ENCODE results near the gene TLR8. TPM values are rescaled to one million over a fixed set of nuclear protein-coding genes. Genes with fewer than 3 reads are reported as not detected.

The TLR8 gene
- total RNA-seq, 4 donors from 2014 or later, result 0.47 to 6.7 (median 1.7) TPM

DNA sequence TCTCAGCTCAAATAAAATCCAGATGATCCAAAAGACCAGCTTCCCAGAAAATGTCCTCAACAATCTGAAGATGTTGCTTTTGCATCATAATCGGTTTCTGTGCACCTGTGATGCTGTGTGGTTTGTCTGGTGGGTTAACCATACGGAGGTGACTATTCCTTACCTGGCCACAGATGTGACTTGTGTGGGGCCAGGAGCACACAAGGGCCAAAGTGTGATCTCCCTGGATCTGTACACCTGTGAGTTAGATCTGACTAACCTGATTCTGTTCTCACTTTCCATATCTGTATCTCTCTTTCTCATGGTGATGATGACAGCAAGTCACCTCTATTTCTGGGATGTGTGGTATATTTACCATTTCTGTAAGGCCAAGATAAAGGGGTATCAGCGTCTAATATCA lies 18.7 kb upstream of the TLR8 start:
- Histone ChIP-seq H3K27ac (no peak overlapping the region), H3K9me3 (no peaks in the 10 kb centered on the region), H3K36me3 (no peaks in the 10 kb centered on the region), H3K4me1 (no peaks in the 10 kb centered on the region), H3K27me3 (no peaks in the 10 kb centered on the region), H3K4me3 (no peak overlapping the region)
- TF ChIP-seq, protein P1, sequence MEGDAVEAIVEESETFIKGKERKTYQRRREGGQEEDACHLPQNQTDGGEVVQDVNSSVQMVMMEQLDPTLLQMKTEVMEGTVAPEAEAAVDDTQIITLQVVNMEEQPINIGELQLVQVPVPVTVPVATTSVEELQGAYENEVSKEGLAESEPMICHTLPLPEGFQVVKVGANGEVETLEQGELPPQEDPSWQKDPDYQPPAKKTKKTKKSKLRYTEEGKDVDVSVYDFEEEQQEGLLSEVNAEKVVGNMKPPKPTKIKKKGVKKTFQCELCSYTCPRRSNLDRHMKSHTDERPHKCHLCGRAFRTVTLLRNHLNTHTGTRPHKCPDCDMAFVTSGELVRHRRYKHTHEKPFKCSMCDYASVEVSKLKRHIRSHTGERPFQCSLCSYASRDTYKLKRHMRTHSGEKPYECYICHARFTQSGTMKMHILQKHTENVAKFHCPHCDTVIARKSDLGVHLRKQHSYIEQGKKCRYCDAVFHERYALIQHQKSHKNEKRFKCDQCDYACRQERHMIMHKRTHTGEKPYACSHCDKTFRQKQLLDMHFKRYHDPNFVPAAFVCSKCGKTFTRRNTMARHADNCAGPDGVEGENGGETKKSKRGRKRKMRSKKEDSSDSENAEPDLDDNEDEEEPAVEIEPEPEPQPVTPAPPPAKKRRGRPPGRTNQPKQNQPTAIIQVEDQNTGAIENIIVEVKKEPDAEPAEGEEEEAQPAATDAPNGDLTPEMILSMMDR (IDR thresholded peaks at IDR 0.05), result no peak
- TF ChIP-seq POLR2A (IDR thresholded peaks at IDR 0.05) (no peak), POLR2AphosphoS5 (IDR thresholded peaks at IDR 0.05) (no peak), EP300 (IDR thresholded peaks at IDR 0.05) (no peak)
- ATAC-seq, result no peak
- WGBS, 2 donors (ENCODE audit: low coverage in 1 of 2), result 60 to 80% methylated on average over 1 to 2 of the region's 3 CpGs

DNA sequence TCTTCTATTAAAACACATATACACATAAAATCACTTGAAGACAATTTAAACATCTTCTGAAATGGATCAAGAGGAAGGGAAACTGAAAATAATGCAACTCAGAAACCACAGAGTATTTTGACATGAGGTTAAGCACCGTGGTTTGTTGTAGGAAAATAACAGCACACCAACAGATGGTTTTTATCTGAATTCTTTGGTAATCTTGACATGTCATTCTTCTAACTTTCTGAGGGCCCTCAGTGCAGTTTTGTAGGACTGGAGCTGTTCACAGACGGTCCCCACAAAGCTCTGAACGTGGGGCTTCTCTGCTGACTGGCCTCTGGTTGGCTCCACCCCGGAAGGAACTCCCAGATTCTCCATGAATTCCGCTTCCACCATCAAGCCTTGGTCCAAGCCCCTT lies 16.0 kb upstream of the TLR8 start:
- Histone ChIP-seq H3K27me3 (no peaks in the 10 kb centered on the region), H3K27ac (no peak overlapping the region), H3K4me1 (no peaks in the 10 kb centered on the region), H3K9me3 (no peaks in the 10 kb centered on the region), H3K36me3 (no peaks in the 10 kb centered on the region), H3K4me3 (no peak overlapping the region)
- TF ChIP-seq, protein P1 (IDR thresholded peaks at IDR 0.05), result no peak
- TF ChIP-seq EP300 (IDR thresholded peaks at IDR 0.05) (no peak), POLR2A (IDR thresholded peaks at IDR 0.05) (no peak), POLR2AphosphoS5 (IDR thresholded peaks at IDR 0.05) (no peak)
- no peak for ATAC-seq
- 44 to 88% methylated on average over 1 of the region's 5 CpGs for WGBS, 2 donors (ENCODE audit: low coverage in 1 of 2)

DNA sequence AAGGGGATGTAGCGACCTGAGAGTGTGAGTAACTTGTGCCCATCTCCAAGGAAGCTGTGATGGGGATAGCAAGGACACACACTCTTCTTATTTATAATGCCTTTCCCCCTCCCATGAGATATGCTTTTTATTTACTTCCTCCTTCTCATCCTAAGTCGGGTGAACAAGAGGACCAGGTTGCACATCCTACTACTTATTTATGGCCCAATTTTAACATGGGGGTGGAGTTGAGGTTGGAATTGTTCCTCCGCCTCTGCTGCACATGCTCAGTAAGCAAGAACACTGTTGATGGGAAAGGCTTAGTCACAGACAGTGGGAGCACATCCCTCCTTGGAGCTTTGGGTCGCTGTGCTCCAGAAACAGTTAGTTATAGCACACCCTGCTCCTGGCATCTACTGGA lies 15.2 kb upstream of the TLR8 start:
- no peak for TF ChIP-seq EP300 (IDR thresholded peaks at IDR 0.05)
- no peak for TF ChIP-seq POLR2AphosphoS5 (IDR thresholded peaks at IDR 0.05)
- TF ChIP-seq, protein P1 (IDR thresholded peaks at IDR 0.05), result no peak
- no peak for TF ChIP-seq POLR2A (IDR thresholded peaks at IDR 0.05)
- Histone ChIP-seq H3K36me3 (no peaks in the 10 kb centered on the region), H3K4me1 (no peaks in the 10 kb centered on the region), H3K4me3 (no peak overlapping the region), H3K27me3 (no peaks in the 10 kb centered on the region), H3K27ac (no peak overlapping the region), H3K9me3 (no peaks in the 10 kb centered on the region)
- 52% methylated on average over 2 of the region's 4 CpGs; no CpG with 5 or more reads in 1 of the 2 donors for WGBS, 2 donors (ENCODE audit: low coverage in 1 of 2)
- no peak for ATAC-seq

DNA sequence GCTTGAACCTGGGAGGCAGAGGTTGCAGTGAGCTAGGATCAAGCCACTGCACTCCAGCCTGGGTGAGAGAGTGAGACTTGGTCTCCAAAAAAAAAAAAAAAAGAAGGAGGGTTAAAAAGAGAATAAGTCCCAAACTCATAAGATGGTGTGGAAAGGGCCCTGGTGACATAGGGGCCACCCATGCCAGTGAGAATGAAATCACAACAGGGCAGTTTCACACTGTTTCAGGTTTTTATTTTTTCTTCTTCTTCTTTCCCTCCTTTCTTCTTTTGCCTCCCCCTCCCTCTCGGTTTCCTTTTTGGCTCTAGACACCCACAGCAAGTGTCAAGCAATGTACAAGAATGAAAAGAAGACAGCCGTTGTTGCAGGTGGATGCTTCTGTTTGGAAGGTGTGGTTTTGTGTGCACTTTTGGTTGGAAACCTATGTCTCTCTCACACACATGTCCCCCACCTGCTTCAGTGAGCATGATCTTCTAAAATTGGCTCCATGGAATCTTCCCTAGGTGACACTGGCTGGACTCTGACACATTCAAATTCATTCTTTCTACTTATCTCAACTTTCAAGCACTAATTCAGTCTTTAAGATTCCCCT lies 14.4 kb upstream of the TLR8 start:
- 25 to 48% methylated on average over 2 of the region's 2 CpGs for WGBS, 2 donors (ENCODE audit: low coverage in 1 of 2)
- TF ChIP-seq, protein P1 (IDR thresholded peaks at IDR 0.05), result no peak
- TF ChIP-seq POLR2AphosphoS5 (IDR thresholded peaks at IDR 0.05), result no peak
- no peak for TF ChIP-seq POLR2A (IDR thresholded peaks at IDR 0.05)
- TF ChIP-seq EP300 (IDR thresholded peaks at IDR 0.05), result no peak
- H3K9me3 ChIP-seq, result no peaks in the 10 kb centered on the region
- no peak overlapping the region for H3K27ac ChIP-seq
- no peaks in the 10 kb centered on the region for H3K36me3 ChIP-seq
- H3K27me3 ChIP-seq, result no peaks in the 10 kb centered on the region
- H3K4me3 ChIP-seq, result no peak overlapping the region
- ATAC-seq, result no peak
- no peaks in the 10 kb centered on the region for H3K4me1 ChIP-seq

DNA sequence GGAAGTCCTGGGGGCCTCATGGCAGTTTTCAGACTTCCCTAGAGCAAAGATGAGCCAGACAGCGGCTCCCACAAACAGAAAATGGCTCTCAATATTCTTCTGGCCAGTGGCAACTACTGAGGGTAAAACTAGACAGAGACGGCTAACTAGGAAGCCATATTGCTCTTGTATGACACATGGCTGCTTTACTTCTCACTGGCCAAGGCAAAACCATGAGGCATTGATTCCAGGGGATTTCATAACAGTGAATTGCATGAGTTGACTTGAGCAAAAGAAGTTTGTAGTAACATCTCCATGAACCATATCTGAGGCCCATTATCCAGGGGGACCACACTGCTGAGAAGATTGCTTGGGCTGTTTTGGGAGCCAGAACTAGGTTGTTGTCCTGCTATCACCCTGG lies 13.7 kb upstream of the TLR8 start:
- no peaks in the 10 kb centered on the region for H3K4me1 ChIP-seq
- no peaks in the 10 kb centered on the region for H3K27me3 ChIP-seq
- H3K4me3 ChIP-seq, result no peak overlapping the region
- H3K27ac ChIP-seq, result no peak overlapping the region
- TF ChIP-seq, protein P1 (IDR thresholded peaks at IDR 0.05), result no peak
- ATAC-seq, result no peak
- 40% methylated on average over 1 of the region's 2 CpGs; no CpG with 5 or more reads in 1 of the 2 donors for WGBS, 2 donors (ENCODE audit: low coverage in 1 of 2)
- no peaks in the 10 kb centered on the region for H3K36me3 ChIP-seq
- no peaks in the 10 kb centered on the region for H3K9me3 ChIP-seq

All from gastroesophageal sphincter (tissue), 4 donors.